ENCODE results near the gene STEEP1.

DNA sequence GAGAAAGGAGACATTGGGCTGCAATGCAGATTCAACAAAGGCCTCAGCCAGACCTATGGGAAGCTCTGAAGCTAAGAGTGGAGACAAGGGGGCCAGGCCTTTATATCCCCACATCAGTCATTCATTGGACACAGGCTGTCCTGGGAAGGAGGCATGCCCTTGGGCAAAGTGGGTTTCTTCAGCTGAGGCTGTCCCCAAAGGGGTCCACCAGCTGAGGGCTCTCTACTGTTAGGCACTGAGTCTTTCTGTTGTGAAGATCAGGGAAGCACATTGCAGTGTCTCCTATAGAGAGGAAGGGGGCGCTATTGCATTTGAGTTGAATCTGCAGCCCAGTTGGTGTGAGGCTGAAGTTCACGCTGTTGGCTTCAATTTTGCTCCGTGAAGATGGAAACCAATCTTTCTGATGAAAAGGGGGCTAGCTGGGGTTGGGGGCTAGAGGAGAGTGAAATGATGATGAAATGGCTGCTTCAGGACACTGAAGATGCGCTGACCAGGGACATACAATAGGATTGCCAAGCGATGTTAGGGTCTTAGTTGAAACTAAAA, 49.0 kb downstream of the STEEP1 start:
- TF ChIP-seq, protein P1, sequence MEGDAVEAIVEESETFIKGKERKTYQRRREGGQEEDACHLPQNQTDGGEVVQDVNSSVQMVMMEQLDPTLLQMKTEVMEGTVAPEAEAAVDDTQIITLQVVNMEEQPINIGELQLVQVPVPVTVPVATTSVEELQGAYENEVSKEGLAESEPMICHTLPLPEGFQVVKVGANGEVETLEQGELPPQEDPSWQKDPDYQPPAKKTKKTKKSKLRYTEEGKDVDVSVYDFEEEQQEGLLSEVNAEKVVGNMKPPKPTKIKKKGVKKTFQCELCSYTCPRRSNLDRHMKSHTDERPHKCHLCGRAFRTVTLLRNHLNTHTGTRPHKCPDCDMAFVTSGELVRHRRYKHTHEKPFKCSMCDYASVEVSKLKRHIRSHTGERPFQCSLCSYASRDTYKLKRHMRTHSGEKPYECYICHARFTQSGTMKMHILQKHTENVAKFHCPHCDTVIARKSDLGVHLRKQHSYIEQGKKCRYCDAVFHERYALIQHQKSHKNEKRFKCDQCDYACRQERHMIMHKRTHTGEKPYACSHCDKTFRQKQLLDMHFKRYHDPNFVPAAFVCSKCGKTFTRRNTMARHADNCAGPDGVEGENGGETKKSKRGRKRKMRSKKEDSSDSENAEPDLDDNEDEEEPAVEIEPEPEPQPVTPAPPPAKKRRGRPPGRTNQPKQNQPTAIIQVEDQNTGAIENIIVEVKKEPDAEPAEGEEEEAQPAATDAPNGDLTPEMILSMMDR (IDR thresholded peaks at IDR 0.05), result peak; percentile 42 to 73 (median 66)
- TF ChIP-seq POLR2A (IDR thresholded peaks at IDR 0.05), result no peak
